GM21619 (cell line): ENCODE data around the gene PARP4.
"Not testable (repeated sequence)": the region's sequence is repeated elsewhere in the genome, so short reads cannot be mapped to it uniquely, and the experiment has no call there.

Source experiments
- ATAC-seq: cut with Tn5 transposase; IDR thresholded peaks from one replicate; pipeline ENCODE4 v1.9.1; 2021; ENCODE audit not compliant: unreplicated experiment

PARP4 gene

GRCh38 chr13:24506283-24506682 is 6.3 kb downstream of the PARP4 start:
- ATAC-seq, result not testable (repeated sequence)

GRCh38 chr13:24505756-24506155 is 6.8 kb downstream of the PARP4 start:
- no peak for ATAC-seq

GRCh38 chr13:24505256-24505655 is 7.3 kb downstream of the PARP4 start:
- ATAC-seq, result no peak

- ATAC-seq, result no peak
These were observed 9.2 kb downstream of the PARP4 start for GRCh38 chr13:24503379-24503696.

- ATAC-seq, result no peak
These were observed 9.8 kb downstream of the PARP4 start for GRCh38 chr13:24502533-24503378.

GRCh38 chr13:24500977-24501376 is 11.6 kb downstream of the PARP4 start:
- no peak for ATAC-seq

- ATAC-seq, result no peak
These were observed 14.8 kb downstream of the PARP4 start for GRCh38 chr13:24497742-24498141.

GRCh38 chr13:24496295-24496694 is 16.3 kb downstream of the PARP4 start:
- not testable (repeated sequence) for ATAC-seq

GRCh38 chr13:24495151-24495729 is 17.3 kb downstream of the PARP4 start:
- no peak for ATAC-seq

- no peak for ATAC-seq
These were observed 19.2 kb downstream of the PARP4 start for GRCh38 chr13:24493356-24493755.

GRCh38 chr13:24491845-24492244 is 20.7 kb downstream of the PARP4 start:
- no peak for ATAC-seq

- no peak for ATAC-seq
These were observed 22.9 kb downstream of the PARP4 start for GRCh38 chr13:24489721-24490120.

GRCh38 chr13:24488092-24488491 is 24.5 kb downstream of the PARP4 start:
- ATAC-seq, result not testable (repeated sequence)

GRCh38 chr13:24486017-24486657 is 26.4 kb downstream of the PARP4 start:
- not testable (repeated sequence) for ATAC-seq

GRCh38 chr13:24473686-24474085 is 38.9 kb downstream of the PARP4 start:
- ATAC-seq, result no peak

GRCh38 chr13:24472129-24472528 is 40.4 kb downstream of the PARP4 start:
- ATAC-seq, result not testable (repeated sequence)

- no peak for ATAC-seq
These were observed 49.5 kb downstream of the PARP4 start for GRCh38 chr13:24463078-24463477.

GRCh38 chr13:24460256-24460655 is 52.3 kb downstream of the PARP4 start:
- ATAC-seq, result no peak

- no peak for ATAC-seq
These were observed 52.9 kb downstream of the PARP4 start for GRCh38 chr13:24459726-24460125.

GRCh38 chr13:24459234-24459633 is 53.3 kb downstream of the PARP4 start:
- peak; percentile 71 for ATAC-seq

GRCh38 chr13:24458736-24459135 is 53.8 kb downstream of the PARP4 start:
- ATAC-seq, result no peak

GRCh38 chr13:24456396-24456795 is 56.2 kb downstream of the PARP4 start:
- ATAC-seq, result no peak
